NCI-H1417 (cell line): Measurements from ENCODE around the gene TIMP2.
"Not testable (repeated sequence)": the region's sequence is repeated elsewhere in the genome, so short reads cannot be mapped to it uniquely, and the experiment has no call there.

ENCODE experiments used
- DNase-seq, 3 experiments: peaks; one replicate each; lab custom pipeline; 2025; lab: John Stamatoyannopoulos, UW

Gene TIMP2

DNA sequence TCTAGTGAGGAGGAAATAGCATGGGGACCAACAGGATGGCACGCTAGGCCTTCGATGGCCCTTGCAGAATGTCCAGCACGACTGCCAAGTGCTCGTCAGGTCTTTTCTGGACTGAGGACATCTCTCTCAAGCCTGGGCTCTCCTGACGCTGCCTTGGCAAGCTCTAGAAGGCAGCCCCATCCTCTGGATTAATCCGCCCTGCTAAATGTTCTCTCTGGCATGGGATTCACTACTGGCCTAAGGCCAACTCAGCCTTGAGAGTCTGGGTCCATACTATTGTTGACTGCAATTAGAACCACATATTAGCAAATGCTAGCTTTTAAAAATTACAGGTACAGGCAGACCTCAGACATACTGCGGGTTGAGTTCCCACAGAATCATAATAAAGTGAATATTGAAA lies 19.6 kb downstream of the TIMP2 start:
- DNase-seq, result no peak

DNA sequence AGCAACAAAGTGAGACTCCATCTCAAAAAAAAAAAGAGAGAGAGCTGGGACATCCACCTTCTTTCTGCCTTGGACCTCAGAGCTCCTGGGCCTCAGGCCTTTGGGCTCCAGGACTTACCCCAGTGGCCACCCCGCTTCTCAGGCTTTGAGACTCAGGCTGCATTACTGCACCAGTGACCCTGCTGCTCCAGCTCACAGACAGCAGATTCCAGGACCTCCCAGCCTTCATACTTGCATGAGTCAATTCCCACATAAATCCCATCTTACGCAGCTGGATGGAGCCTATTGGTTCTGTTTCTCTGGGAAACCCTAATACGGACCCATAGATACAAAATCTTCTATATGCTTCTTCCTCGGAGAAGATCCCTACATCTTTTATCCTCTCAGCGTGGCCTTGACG lies 20.1 kb downstream of the TIMP2 start:
- DNase-seq, result no peak

DNA sequence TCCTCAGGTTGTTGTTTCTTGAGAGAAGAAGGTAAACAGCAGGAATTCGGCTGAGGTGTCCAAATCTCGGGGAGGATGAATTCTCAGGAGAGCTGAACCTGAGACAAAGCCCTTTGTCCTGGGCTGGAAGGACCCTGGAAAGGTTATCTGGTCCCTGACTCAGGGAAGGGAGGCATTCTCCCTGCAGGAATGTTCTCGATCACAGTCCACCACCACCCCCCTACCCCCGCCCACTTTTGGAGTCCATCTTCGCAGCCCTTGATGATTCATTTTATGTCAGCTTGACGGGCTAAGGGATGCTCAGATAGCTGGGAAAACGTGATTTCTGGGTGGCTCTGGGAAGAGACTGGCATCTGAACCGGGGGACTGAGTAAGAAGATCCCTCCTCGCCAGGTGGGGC lies 20.8 kb downstream of the TIMP2 start:
- DNase-seq, result no peak

DNA sequence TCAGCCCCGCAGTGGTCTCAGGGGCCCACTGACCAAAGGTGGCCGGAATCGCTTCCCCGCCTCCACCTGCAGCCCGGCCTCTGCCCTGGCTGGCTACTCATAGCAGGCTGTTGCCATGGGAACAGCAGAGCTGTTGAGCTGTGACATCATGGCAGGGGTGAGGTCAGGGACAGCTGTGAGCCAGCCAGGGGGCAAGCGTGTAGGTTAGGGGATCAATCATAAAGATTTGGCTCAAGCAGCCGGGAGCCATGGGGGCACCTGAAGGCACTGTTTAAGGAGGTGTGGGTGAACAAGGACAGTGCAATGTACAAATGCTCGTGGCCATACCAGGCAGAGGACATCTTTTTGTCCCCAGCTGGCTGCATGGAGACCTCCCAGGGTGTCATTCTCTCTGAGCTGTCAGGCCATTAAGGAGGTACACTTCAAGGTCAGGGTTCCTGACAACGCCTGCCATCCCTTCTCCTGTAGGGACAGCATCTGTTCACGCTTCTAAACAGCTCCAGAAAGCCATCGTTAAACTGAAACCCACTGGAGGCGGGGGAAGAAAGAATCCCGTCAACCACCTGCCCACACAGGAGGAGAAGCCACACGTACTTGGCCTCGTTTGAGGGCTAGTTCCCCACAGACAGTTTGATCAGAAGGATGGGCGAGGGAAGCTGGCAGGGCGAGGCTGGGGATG lies 21.9 kb downstream of the TIMP2 start, which contains the start of gene CEP295NL:
Gene CEP295NL (minus strand): TSS at position 101 of the 679 bp plus-strand sequence. CDS start 1,373 bp downstream, outside the sequence.
- DNase-seq, result peak in 2 of 3 experiments; percentile 44 to 84

DNA sequence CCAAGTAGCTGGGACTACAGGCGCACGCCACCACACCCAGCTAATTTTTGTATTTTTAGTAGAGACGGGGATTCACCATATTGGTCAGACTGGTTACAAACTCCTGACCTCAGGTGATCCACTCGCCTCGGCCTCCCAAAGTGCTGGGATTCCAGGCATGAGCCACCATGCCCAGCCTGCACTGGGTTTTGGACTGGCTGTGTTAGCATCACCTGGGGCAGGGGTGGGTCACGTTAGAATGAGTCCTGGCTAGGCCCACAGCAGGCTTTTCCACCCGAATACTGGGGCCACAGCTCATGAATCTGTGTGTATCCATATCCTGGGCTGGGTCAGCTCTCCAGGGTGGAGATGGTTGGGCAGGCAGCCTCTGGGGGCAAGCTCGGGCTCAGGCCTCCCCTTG lies 23.0 kb downstream of the TIMP2 start:
- not testable (repeated sequence) for DNase-seq

DNA sequence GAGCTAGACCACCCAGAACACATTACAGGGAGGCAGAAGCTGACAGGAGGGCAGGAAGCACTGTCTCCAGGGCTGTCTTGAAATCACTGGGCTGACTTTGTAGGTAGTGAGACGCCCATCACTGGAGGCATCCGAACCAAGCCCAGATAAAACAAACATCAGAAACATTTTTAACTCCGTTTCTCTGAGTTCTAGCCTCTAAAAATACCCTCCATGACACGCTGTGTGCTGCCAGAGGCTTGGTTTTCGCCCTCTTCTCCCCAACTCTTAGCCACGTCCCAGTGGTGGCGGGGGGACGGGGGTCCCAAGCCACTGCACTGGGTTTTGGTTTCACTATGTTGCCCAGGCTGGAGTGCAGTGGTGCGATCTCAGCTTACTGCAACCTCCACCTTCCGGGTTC lies 23.4 kb downstream of the TIMP2 start:
- DNase-seq, result no peak

DNA sequence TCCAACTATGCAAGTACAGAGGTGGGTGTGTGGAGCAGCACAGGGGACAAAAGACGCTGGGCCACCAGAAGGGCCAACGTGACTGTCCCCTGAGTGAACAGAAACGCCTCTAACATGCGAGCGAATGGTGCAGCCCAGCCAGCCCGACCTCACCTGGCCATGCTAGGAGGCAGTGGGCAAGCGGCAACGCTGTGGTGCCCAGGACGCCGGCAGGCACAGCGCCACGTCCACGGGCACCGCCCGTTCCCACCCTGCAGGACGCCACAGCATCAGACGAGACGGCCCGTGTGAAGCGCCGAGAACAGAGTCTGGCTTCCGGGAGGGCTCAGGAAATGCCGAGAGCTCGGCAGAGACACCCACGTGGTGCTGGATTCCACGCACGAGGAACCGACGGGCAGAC lies 24.4 kb downstream of the TIMP2 start:
- DNase-seq, result no peak

DNA sequence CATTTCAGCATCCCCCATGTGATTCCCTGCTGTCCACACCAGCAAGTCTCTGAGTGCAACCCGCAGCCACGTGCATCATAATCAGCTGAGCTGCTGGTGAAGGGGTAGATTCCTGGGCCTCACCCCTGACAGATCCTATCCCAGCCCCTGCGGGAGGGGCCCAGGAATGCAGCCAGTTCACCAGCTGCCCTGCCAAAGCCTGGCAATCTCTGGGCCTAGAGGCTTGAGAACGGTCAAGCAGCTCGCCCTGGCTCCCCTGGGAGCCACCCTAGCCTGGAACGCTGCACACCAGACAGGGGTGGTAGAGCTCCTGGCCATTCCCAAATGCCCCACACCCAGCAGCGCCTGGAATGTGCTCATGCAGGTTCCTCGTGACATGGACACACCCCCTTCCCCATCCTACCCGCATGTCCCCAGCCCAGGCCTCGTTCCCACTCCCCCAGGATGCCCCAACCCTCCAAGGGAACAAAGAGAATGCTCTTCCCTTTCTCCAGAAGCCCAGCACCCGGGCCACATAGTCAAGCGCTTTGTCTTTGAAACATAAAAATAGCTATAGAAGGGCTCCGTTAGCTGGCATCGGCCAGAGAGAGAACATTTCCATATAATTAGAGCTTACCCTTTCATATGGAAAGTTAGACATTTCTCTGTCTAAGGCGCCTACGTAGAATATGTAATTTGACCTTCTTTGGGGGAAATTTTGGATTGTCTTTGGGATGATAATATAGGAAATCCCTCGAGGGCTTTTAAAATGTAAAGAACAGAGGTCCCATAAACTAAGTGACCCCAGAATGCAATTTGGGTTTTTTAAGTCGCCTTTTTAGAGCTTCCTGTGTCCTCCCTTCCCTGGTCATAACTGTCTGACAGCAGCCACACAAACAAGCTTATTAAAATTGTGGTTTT lies 25.6 kb downstream of the TIMP2 start:
- DNase-seq, result no peak

DNA sequence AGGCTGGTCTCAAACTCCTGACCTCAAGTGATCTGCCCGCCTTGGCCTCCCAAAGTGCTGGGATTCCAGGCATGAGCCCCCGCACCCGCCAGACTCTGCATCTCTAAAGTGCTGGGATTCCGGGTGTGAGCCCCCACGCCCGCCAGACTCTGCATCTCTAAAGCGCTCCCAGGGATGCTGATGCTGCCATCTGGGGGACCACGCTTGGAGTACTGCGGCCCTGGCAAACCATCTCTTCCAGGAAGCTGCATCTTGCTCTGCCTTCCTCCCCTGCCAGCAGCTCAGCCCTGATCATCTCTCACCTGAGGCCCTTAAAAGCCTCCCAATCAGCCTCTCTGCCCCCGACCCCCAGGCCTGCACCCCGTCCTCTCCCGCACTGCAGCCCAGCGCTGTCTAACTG lies 26.2 kb downstream of the TIMP2 start:
- no peak for DNase-seq

DNA sequence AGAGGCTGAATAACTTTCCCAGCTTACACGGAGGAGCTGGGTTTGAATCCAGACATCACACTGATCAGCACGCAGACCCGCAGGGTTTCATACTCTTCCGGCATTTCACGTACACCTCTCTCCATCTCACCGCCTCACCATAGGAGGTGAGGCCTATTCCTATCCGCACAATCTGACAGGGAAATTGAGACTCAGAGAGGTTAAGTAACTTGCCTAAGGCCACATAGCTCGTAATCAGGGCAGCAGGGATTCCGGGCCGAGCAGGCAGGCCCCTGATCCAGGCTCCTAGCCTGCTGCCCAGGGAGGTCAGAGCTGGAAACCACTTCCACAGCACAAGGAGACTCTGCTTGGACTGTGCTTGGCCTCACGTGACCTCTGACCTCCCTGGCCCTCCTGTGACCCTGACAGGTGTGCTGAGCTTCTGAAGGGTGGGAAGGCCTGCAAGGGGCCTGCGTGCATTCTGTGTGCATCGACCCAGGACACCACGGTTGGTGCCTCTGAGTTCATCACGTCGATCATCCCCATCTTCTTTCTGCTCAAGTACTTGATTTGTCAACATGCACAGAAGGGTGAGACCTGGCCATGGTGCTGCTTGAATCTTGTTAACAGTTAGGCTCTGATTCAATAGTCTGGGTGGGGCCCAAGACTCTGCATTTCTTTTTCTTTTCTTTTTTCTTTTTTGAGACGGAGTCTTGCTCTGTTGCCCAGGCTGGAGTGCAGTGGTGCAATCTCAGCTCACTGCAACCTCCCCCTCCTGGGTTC lies 26.9 kb downstream of the TIMP2 start:
- DNase-seq, result no peak

DNA sequence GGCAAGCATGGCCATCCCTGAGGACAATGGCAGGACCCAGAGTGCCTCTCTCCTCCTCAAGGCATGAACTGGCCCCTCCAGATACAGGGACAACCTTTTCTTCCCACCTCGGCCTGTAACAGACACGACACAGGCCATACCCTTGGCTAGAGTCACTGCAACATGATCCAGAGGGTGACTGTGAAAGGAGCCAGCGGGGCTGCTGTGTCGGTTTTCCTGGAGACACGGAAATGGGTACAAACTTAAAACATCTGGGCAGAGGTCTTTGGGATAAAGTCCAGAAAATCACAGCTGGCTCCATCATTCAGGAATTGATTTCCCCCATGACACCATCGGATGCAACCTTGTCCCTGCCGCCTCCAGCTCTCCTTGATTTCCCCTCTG lies 27.5 kb downstream of the TIMP2 start:
- no peak for DNase-seq

DNA sequence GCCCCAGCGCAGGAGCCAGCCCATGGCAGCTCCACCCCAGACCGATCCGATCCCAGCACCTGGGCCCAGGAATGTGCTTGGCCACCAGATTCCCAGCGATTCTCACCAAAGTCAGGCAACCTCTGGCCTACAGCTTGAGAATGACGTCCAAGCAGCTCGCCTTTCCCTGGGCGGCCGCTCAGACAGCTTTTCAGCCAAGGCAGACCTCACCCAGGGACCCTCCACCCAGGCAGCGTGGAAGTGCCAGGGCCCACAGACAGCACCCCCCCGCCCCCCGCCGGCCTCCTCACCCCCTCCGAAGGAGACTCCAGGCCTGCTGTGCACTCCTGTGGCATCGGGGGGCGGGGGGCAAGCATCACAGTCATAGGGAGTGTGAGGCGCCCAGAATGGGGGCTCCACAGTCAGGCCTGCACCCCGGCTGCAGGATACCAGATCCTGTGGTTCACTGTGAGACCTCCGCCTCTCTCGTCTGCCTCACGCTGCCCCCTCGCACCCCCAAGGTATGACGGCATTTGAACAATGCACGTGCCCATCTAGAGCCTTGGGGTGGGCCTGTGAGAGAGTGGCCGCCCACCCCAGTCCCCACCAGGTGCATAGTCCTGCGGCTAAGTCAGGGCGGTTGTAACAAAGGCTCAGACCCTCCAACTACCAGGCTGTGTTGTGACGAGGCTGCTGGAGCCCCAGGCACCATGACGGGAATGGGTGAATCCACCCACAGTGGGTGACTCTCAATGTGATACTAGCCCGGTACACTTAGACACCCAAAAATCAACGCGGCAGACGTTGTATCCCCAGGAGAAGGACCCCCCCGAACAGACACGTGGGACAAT lies 28.1 kb downstream of the TIMP2 start:
- DNase-seq, result no peak

DNA sequence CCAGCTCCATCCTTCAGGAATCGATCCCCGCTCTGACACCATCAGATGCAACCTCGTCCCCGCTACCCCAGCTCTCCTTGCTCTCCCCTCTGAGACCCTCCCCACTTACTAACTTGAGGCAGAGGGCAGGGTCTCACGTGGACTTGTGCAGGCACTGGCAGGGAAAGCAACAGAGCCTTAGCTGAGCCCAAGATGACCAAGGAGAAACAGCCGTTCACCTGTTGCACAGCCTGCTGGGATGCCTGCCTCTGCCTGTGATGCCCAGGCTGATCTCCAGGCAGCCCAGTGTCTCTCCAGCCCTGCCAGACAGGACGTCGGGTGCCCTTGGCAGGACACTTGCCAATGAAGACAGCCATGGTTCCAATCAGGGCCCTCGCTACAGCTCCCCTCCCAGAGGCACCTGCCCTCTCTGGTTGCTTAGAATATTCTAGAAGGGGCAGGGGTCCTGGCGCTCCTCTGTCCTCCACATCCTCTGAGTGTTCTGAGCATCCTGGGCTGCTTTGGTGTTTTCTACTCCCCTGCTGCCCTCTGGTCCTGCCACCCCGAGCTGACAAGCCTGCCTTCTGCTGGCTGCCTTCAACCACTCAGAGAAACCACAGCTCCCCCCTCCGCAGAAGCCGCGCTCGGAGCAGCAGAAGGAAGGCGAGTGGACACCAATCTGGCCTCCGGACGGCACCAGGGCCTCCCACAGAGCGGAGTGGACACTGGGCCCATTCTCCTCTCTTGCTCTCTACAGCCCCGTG lies 28.9 kb downstream of the TIMP2 start:
- DNase-seq, result no peak

DNA sequence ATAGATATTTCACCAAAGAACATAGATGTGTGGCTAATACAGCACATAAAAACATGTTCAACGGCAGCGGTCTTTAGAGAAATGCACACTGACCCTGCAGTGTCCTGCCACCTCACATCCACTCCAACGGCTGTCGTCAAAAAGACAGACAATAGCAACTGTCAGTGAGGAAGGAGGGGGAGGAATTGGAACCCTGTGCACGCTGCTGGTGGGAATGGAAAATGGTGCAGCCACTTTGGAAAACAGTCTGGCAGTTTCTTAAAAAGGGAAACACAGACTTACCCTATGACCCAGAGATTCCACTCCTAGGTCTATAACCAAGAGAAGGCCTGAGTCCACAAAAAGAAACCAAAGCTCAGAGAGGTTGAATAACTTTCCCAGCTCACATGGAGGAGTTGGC lies 29.9 kb downstream of the TIMP2 start:
- DNase-seq, result no peak

DNA sequence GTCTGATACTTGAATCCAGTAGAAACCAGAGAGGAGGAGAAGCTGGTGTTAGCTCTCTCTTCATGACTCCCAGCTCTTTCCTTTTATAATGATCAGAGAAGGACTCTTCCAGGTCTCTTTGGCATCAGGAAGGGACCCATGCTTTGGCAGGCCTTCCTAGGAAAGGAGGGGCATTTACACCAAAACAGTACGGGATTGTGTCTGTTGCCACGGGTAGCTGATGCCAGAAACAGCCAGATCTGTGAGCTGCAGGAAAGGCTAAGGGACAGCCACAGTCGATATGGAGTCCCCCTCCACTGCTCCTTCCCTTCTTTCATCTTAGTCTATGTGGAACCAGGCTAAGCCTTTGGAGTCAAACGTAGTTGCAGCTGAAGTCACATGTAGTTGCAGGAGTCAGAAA lies 31.5 kb downstream of the TIMP2 start:
- DNase-seq, result no peak

DNA sequence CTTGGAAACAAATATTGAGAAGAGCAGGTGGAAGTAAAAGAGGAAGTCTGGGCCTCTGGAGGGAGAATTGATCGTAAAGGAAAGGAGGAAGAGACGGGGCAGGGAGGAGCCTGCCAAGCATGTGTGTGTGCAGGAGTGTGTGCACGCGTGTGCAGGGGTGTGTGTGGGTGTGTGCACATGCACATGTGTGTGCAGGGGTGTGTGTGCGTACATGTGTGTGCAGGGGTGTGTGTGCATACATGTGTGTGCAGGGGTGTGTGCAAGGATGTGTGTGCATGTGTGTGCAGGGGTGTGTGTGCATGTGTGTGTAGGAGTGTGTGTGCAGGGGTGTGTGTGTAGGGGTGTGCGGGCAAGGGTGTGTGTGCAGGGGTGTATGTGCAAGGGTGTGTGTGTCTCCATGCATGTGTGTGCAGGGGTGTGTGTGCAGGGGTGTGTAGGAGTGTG lies 32.2 kb downstream of the TIMP2 start:
- no peak for DNase-seq

DNA sequence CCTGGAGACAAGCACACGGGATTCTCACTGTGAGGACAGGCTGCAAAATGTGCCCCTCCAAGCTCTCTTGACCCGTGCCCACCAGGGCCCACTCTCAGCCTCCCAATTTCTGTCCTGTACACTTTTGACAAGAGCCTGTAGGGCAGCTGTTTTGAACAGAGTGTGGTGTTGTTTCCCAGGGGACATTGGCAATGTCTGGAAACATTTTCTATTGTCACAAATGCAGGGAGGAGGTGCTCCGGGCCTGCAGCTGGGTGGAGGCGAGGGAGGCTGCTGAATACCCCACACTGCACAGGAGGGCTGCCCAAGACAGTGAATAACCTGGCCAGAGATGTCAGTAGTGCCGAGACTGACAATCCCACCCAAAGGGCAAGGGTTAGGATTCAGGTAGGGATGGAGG lies 32.7 kb downstream of the TIMP2 start:
- DNase-seq, result no peak

DNA sequence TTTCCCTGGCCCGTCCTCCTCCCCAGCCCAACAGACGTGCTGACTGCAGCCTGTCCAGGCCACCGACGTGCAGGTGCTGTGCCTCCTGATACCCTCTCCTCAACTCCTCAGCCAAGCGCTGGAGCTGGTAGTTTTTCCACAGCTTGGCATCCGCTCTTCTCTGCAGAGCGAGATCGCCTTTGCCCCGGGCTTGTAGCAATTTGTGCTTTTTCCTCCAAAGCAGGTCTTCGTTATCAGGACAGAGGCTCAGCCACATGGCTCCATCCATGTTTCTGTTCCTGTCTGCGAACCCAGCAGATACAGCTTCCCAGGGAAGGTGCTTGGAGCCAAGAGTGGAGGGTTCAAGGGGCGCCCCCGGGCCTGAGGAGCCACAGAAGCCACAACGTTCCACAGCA lies 33.1 kb downstream of the TIMP2 start:
- DNase-seq, result no peak

DNA sequence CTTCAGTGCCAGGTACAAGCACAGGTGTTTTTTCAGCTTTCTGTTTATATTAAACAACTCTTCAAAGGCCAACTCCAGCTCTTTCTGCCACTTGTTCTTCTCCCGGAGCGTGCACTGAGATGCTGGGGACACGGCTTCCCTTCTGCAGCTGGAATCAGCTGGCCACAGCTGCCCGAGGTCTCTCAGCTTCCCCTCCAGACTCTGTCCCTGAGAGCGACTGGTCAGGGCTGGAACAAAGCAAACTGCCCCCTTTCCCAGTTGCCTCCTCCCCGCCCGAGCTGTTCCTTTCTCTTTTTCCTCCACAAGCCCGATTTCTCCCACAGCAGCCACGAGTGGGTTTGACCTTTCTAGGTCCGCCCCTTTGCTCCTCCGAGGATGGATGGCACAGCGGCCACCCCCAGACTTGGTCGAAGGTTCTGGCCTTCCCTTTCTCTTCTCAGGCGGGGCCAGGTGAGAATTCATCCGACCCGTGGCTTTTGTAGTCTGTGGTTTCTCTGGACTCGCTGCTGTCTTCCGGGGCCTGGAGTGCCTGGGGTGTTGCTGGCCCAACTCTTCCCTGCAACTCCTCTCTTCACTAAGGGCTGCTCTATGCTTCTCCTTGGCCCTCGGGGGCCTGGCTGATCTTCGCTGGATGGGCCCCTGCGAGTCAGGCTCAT lies 33.7 kb downstream of the TIMP2 start:
- peak in 1 of 3 experiments; percentile 13 for DNase-seq

DNA sequence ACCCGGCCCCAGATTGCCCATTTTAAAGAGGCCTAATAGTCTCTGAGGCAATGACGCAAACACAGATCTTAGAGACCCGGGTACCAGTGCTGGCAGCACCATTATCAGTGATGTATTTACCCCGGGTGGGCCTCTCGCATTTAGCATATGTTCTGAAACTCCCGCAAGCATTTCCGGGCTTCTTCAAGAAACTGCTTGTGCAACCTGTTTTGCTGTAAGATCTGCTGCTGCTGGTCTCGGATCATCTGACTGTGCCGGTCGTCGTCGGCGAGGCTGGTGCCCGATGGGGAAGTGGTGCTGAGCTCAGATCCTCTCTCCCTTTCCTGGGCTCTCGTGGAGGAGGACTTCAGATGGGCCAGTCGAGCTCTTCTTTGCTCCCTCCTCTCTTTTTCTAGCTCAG lies 34.7 kb downstream of the TIMP2 start:
- DNase-seq, result no peak
